ENCODE results near the gene TOM1L2. TPM values are rescaled to one million over a fixed set of nuclear protein-coding genes. Genes with fewer than 3 reads are reported as not detected.

TOM1L2 gene
- total and polyA plus RNA-seq, 9 donors: 18.5 to 40.1 (median 30.2) TPM

DNA sequence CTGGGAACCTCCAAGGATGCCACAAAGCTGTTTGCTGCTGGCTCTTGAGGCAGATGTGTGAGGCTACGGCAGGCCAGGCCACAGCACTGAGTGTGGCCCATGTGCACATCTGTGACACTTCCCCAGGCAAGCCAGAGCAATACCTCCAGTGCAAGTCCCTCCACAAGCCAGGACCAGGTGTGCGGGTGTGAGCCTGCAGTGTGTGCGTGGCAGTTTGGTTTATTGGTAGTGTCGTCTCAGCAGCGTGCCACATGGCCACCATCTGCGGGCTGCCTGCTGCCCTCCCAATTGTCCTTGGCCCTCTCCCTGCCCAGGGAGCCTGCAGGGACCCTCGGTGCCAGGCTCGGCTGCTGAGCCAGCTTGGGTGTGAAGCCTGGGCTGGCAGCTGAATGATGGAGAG lies 125.6 kb downstream of the TOM1L2 start:
- Histone ChIP-seq H3K4me1 (ENCODE audit: control insufficient read depth, insufficient read depth, low read length) (peaks cover 49% of the 10 kb centered on the region), H3K27ac (ENCODE audit: low read length) (no peak overlapping the region), H3K4me3 (ENCODE audit: low read length) (no peak overlapping the region), H3K27me3 (ENCODE audit: control insufficient read depth, insufficient read depth, low read length) (no peaks in the 10 kb centered on the region), H3K36me3 (ENCODE audit: control insufficient read depth, insufficient read depth, low read length) (peaks cover 22% of the 10 kb centered on the region), H3K9me3 (replicated peaks; ENCODE audit: control insufficient read depth, low read depth, low read length) (no peaks in the 10 kb centered on the region)
- 39% methylated on average over 3 of the region's 8 CpGs for WGBS (ENCODE audit: insufficient coverage)
- DNase-seq: no peak

GRCh38 chr17:17846003-17846402 lies 126.2 kb downstream of the TOM1L2 start:
- H3K36me3 ChIP-seq (ENCODE audit: control insufficient read depth, insufficient read depth, low read length): peaks cover 22% of the 10 kb centered on the region
- H3K27ac ChIP-seq (ENCODE audit: low read length): no peak overlapping the region
- H3K9me3 ChIP-seq (replicated peaks; ENCODE audit: control insufficient read depth, low read depth, low read length): no peaks in the 10 kb centered on the region
- no peaks in the 10 kb centered on the region for H3K27me3 ChIP-seq (ENCODE audit: control insufficient read depth, insufficient read depth, low read length)
- WGBS (ENCODE audit: insufficient coverage): 65% methylated on average over 8 of the region's 8 CpGs
- no peak for DNase-seq
- H3K4me3 ChIP-seq (ENCODE audit: low read length): no peak overlapping the region
- peaks cover 55% of the 10 kb centered on the region for H3K4me1 ChIP-seq (ENCODE audit: control insufficient read depth, insufficient read depth, low read length)

DNA sequence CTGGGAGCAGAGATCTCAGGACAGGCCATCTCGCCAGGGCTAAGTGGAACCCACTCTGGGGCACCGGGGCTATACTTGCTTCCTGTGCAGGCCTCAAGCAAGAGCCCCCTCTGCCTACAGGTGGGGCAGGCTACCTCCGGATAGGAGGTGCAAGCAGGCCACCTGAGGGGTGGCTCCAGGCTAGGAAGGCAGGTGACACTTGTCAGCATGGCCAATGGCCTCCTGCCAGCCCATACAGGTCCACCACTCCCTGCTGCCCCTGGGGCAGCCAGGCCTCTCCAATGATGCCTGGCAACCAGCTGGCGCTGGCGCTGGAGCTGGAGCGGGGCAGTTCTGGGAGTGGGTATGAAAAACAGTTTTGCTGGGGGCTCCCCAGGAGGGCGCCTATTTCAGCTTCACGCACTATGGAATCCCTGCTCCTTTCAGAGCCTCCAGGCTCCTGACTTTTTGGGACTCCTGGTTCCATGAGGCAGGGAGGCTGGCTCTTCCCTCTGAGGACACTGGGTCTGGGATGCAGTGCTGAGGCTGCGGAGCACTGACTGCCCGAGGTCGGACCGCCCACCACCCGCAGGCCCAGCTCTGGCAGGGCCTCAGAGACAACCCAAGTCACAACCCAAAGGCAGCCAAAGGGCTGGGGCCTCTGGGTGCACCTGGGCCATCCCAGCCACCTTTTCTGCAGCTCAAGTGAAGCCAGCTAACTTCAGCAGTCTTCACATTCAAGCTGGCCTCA lies 127.0 kb downstream of the TOM1L2 start:
- H3K4me1 ChIP-seq (ENCODE audit: control insufficient read depth, insufficient read depth, low read length): peaks cover 56% of the 10 kb centered on the region
- H3K27me3 ChIP-seq (ENCODE audit: control insufficient read depth, insufficient read depth, low read length): no peaks in the 10 kb centered on the region
- WGBS (ENCODE audit: insufficient coverage): 66% methylated on average over 9 of the region's 13 CpGs
- H3K36me3 ChIP-seq (ENCODE audit: control insufficient read depth, insufficient read depth, low read length): peaks cover 22% of the 10 kb centered on the region
- H3K27ac ChIP-seq (ENCODE audit: low read length): no peak overlapping the region
- DNase-seq: no peak
- no peaks in the 10 kb centered on the region for H3K9me3 ChIP-seq (replicated peaks; ENCODE audit: control insufficient read depth, low read depth, low read length)
- no peak overlapping the region for H3K4me3 ChIP-seq (ENCODE audit: low read length)

GRCh38 chr17:17844500-17844899 lies 127.7 kb downstream of the TOM1L2 start:
- Histone ChIP-seq H3K4me3 (ENCODE audit: low read length) (no peak overlapping the region), H3K9me3 (replicated peaks; ENCODE audit: control insufficient read depth, low read depth, low read length) (no peaks in the 10 kb centered on the region), H3K27me3 (ENCODE audit: control insufficient read depth, insufficient read depth, low read length) (no peaks in the 10 kb centered on the region), H3K27ac (ENCODE audit: low read length) (no peak overlapping the region), H3K36me3 (ENCODE audit: control insufficient read depth, insufficient read depth, low read length) (peaks cover 22% of the 10 kb centered on the region), H3K4me1 (ENCODE audit: control insufficient read depth, insufficient read depth, low read length) (peaks cover 54% of the 10 kb centered on the region)
- no peak for DNase-seq
- WGBS (ENCODE audit: insufficient coverage): 81% methylated on average over 3 of the region's 6 CpGs

- H3K27ac ChIP-seq (ENCODE audit: low read length): no peak overlapping the region
Observed at GRCh38 chr17:17844079-17844478, 128.1 kb downstream of the TOM1L2 start.

GRCh38 chr17:17843096-17843495 lies 129.1 kb downstream of the TOM1L2 start:
- no peak for DNase-seq
- H3K36me3 ChIP-seq (ENCODE audit: control insufficient read depth, insufficient read depth, low read length): peaks cover 18% of the 10 kb centered on the region
- H3K27me3 ChIP-seq (ENCODE audit: control insufficient read depth, insufficient read depth, low read length): no peaks in the 10 kb centered on the region
- no peak overlapping the region for H3K4me3 ChIP-seq (ENCODE audit: low read length)
- H3K9me3 ChIP-seq (replicated peaks; ENCODE audit: control insufficient read depth, low read depth, low read length): no peaks in the 10 kb centered on the region
- 86% methylated on average over 2 of the region's 4 CpGs for WGBS (ENCODE audit: insufficient coverage)
- H3K4me1 ChIP-seq (ENCODE audit: control insufficient read depth, insufficient read depth, low read length): peaks cover 56% of the 10 kb centered on the region
- H3K27ac ChIP-seq (ENCODE audit: low read length): no peak overlapping the region

More at GRCh38 chr17:17844079-17844478, 128.1 kb downstream of the TOM1L2 start:
- Histone ChIP-seq H3K4me1 (ENCODE audit: control insufficient read depth, insufficient read depth, low read length) (peaks cover 54% of the 10 kb centered on the region), H3K4me3 (ENCODE audit: low read length) (no peak overlapping the region), H3K9me3 (replicated peaks; ENCODE audit: control insufficient read depth, low read depth, low read length) (no peaks in the 10 kb centered on the region), H3K36me3 (ENCODE audit: control insufficient read depth, insufficient read depth, low read length) (peaks cover 22% of the 10 kb centered on the region), H3K27me3 (ENCODE audit: control insufficient read depth, insufficient read depth, low read length) (no peaks in the 10 kb centered on the region)
- DNase-seq: no peak
- 78% methylated on average over 5 of the region's 7 CpGs for WGBS (ENCODE audit: insufficient coverage)

DNA sequence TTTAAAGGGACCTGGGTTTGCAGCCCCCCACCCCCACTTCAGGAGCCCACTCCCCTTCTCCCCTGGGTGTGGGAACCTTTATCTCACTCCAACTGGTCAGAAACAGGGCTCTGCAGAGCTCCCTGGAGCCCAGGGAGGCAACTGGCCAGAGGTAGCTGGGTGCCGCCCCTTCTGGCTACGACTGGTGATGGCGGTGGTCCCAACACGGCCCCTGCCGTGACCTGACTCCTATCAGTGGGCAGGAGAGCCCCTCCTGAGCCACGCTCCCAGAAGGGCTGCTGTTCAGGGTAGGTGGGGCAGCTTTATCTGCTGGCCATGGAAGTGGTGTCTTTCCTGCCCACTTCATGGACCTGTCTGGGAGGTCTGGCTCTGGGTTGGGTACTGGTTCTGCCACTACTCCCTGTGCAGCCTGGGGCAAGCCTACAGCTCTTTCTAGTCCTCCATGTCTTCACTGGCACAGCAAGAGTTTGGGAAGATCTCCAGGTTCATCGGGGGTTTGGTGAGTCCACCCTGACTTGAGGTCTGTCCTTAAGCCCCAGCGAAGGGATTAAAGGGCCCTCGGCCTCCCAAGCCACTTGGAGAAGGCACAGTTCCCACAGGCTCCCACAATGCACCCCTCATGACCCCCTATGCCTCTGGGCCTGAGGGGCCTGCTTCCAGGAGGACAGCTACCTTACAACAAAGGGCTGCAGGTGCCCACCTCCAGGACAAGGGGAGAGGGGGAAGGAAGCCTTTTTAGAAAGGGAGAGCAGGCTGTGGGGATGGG lies 129.9 kb downstream of the TOM1L2 start:
- peaks cover 16% of the 10 kb centered on the region for H3K36me3 ChIP-seq (ENCODE audit: control insufficient read depth, insufficient read depth, low read length)
- peak overlapping the region; percentile 99 for H3K27ac ChIP-seq (ENCODE audit: low read length)
- no peak for DNase-seq
- peaks cover 65% of the 10 kb centered on the region for H3K4me1 ChIP-seq (ENCODE audit: control insufficient read depth, insufficient read depth, low read length)
- no peak overlapping the region for H3K4me3 ChIP-seq (ENCODE audit: low read length)
- 49% methylated on average over 7 of the region's 9 CpGs for WGBS (ENCODE audit: insufficient coverage)
- H3K27me3 ChIP-seq (ENCODE audit: control insufficient read depth, insufficient read depth, low read length): no peaks in the 10 kb centered on the region
- no peaks in the 10 kb centered on the region for H3K9me3 ChIP-seq (replicated peaks; ENCODE audit: control insufficient read depth, low read depth, low read length)

DNA sequence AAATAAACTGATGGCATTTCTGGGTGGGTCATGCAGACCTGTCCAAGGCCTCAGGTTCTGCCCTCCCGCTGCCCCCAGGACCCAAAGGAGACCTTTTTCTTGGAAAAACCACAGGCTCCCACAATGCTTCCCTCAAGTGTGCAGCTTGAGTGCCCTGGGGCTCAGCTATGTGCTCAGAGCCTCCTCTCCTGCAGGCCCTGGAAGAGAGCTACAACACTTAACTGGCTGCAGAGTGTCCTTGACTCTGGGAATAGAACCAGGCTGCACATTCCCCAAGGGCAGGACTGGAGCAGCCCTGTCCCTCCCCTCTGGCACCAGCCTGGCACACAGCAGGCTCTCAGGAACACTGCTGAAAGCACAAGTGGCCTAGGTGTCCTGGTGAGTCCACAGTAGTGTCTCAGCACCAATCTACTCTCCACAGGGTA lies 130.6 kb downstream of the TOM1L2 start:
- 88% methylated on average over 1 of the region's 1 CpG for WGBS (ENCODE audit: insufficient coverage)
- H3K4me1 ChIP-seq (ENCODE audit: control insufficient read depth, insufficient read depth, low read length): peaks cover 70% of the 10 kb centered on the region

GRCh38 chr17:17840751-17841591 lies 131.2 kb downstream of the TOM1L2 start:
- peak; percentile 71 for DNase-seq
- Histone ChIP-seq H3K27ac (ENCODE audit: low read length) (peak overlapping the region; percentile 99), H3K9me3 (replicated peaks; ENCODE audit: control insufficient read depth, low read depth, low read length) (no peaks in the 10 kb centered on the region), H3K36me3 (ENCODE audit: control insufficient read depth, insufficient read depth, low read length) (peaks cover 4% of the 10 kb centered on the region), H3K27me3 (ENCODE audit: control insufficient read depth, insufficient read depth, low read length) (no peaks in the 10 kb centered on the region), H3K4me1 (ENCODE audit: control insufficient read depth, insufficient read depth, low read length) (peaks cover 71% of the 10 kb centered on the region), H3K4me3 (ENCODE audit: low read length) (peak overlapping the region; percentile 54)
- WGBS (ENCODE audit: insufficient coverage): 40% methylated on average over 1 of the region's 7 CpGs

More for the DNA sequence above, 130.6 kb downstream of the TOM1L2 start:
- Histone ChIP-seq H3K27ac (ENCODE audit: low read length) (peak overlapping the region; percentile 99), H3K27me3 (ENCODE audit: control insufficient read depth, insufficient read depth, low read length) (no peaks in the 10 kb centered on the region), H3K9me3 (replicated peaks; ENCODE audit: control insufficient read depth, low read depth, low read length) (no peaks in the 10 kb centered on the region), H3K36me3 (ENCODE audit: control insufficient read depth, insufficient read depth, low read length) (peaks cover 9% of the 10 kb centered on the region), H3K4me3 (ENCODE audit: low read length) (no peak overlapping the region)
- DNase-seq: peak; percentile 48
